ENCODE results near the gene LGALS8.

The LGALS8 gene

GRCh38 chr1:236552901-236553300, 29.1 kb downstream of the LGALS8 start:
- H3K4me3 ChIP-seq (ENCODE audit: low read depth, low read length) = no peak overlapping the region
- TF ChIP-seq CTCF (IDR thresholded peaks at IDR 0.05; ENCODE audit: insufficient read depth, low read length, missing control alignments) = no peak
- no peak for DNase-seq (ENCODE audit: low read depth, low spot score)
- ChIA-PET POLR2A (no interaction called here), CTCF (no interaction called here)

GRCh38 chr1:236553370-236553769, 29.6 kb downstream of the LGALS8 start:
- TF ChIP-seq CTCF (IDR thresholded peaks at IDR 0.05; ENCODE audit: insufficient read depth, low read length, missing control alignments) = no peak

GRCh38 chr1:236556606-236557005, 32.8 kb downstream of the LGALS8 start:
- ChIA-PET POLR2A (no interaction called here), CTCF (no interaction called here)
- DNase-seq (ENCODE audit: low read depth, low spot score) = no peak
- no peak for TF ChIP-seq CTCF (IDR thresholded peaks at IDR 0.05; ENCODE audit: insufficient read depth, low read length, missing control alignments)
- no peak overlapping the region for H3K4me3 ChIP-seq (ENCODE audit: low read depth, low read length)

More at GRCh38 chr1:236553370-236553769, 29.6 kb downstream of the LGALS8 start:
- no peak overlapping the region for H3K4me3 ChIP-seq (ENCODE audit: low read depth, low read length)
- no peak for DNase-seq (ENCODE audit: low read depth, low spot score)
- CTCF ChIA-PET = no interaction called here
- POLR2A ChIA-PET = no interaction called here

GRCh38 chr1:236558081-236558480, 34.3 kb downstream of the LGALS8 start:
- CTCF ChIA-PET = interaction anchor here (0.9 to 1.2 kb wide), 3 partner anchors 8 to 11 kb away, joined by 3 to 4 read pairs (median 4); no protein-coding TSS in a partner anchor
- POLR2A ChIA-PET = no interaction called here
- no peak for TF ChIP-seq CTCF (IDR thresholded peaks at IDR 0.05; ENCODE audit: insufficient read depth, low read length, missing control alignments)
- DNase-seq (ENCODE audit: low read depth, low spot score) = no peak
- no peak overlapping the region for H3K4me3 ChIP-seq (ENCODE audit: low read depth, low read length)

DNA sequence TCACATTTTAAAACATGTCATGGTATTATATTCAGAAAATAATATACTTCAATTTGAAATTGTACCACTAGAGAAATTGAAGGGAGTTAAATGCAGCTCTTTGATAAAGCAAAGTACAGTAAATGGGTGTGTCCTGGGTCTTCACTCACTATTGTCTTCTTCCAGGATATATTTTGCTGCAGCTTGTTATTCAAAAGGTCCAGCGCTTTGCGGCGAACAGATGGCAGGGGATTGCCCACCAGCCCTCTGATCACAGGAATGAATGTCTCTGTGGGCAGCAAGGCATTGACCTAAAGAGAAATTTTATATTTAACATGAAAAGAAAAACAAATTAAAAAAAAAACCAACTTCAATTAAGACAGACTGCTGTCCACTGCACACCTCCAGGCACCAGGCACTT, 35.1 kb downstream of the LGALS8 start:
- no peak for DNase-seq (ENCODE audit: low read depth, low spot score)
- CTCF ChIA-PET = interaction anchor here (0.9 to 1.2 kb wide), 2 partner anchors 9 to 12 kb away, joined by 3 to 4 read pairs; no protein-coding TSS in a partner anchor
- POLR2A ChIA-PET = no interaction called here
- TF ChIP-seq CTCF (IDR thresholded peaks at IDR 0.05; ENCODE audit: insufficient read depth, low read length, missing control alignments) = no peak
- no peak overlapping the region for H3K4me3 ChIP-seq (ENCODE audit: low read depth, low read length)

GRCh38 chr1:236560213-236560771, 36.5 kb downstream of the LGALS8 start:
- no peak overlapping the region for H3K4me3 ChIP-seq (ENCODE audit: low read depth, low read length)
- TF ChIP-seq CTCF (IDR thresholded peaks at IDR 0.05; ENCODE audit: insufficient read depth, low read length, missing control alignments) = no peak
- DNase-seq (ENCODE audit: low read depth, low spot score) = no peak
- POLR2A ChIA-PET = no interaction called here
- CTCF ChIA-PET = interaction anchor here (1.0 kb wide), 1 partner anchor 9 kb away, joined by 3 read pairs; no protein-coding TSS in a partner anchor
